Measurements from ENCODE around the gene MLC1.

The MLC1 gene

GRCh38 chr22:50085211-50085972 lies at the start of gene MLC1:
Gene MLC1 (minus strand): TSS chr22:50085426. CDS start chr22:50084902, 524 bp downstream.
- DNase-seq = no peak

GRCh38 chr22:50134481-50134880 lies 49.3 kb upstream of the MLC1 start:
- no peak for DNase-seq

DNA sequence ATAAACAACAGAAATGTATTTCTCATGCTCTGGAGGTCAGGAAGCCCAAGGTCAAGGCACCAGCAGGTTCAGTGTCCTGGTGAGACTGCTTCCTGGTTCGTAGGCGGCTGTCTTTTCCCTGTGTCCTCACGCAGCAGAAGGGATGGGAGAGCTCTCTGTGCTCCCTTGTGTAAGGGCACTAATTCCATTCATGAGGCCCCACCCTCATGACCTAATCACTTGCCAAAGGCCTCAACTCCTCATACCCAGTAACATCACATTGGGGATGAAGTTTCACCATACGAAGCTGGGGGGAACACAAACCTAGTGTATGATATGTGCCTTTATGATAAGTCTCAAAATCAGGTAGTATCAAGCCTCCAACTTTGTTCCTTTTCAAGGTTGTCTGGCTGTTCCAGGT lies 46.7 kb upstream of the MLC1 start:
- no peak for DNase-seq

- no peak for DNase-seq
These were observed 44.0 kb upstream of the MLC1 start for GRCh38 chr22:50129121-50129736.

- DNase-seq = no peak
These were observed 39.8 kb upstream of the MLC1 start for GRCh38 chr22:50125029-50125428.

GRCh38 chr22:50123119-50123518 lies 37.9 kb upstream of the MLC1 start:
- no peak for DNase-seq

- no peak for DNase-seq
These were observed 36.0 kb upstream of the MLC1 start for GRCh38 chr22:50121202-50121740.

GRCh38 chr22:50119768-50120251 lies 34.6 kb upstream of the MLC1 start:
- no peak for DNase-seq

GRCh38 chr22:50119169-50119767 lies 34.0 kb upstream of the MLC1 start:
- DNase-seq = no peak

GRCh38 chr22:50118557-50119168 lies 33.4 kb upstream of the MLC1 start:
- DNase-seq = no peak

DNA sequence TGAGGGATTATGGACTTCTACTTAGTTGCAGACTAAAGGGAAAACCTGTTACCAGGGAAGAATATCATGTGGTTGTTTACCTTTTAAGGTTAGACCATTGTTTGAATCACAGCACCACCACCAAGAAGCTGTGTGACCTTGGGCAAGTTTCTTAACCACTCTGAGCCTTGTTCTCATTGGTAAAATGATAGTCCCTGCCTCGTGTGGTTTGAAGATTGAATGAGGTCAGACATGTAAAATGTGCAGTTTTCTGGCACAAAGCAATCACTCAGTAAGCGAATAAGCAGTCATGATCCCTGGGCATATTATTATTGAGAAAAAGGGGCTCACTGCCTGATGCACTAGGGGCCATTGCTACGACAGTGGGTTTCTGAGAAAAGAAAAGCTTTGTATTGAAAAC lies 32.9 kb upstream of the MLC1 start:
- DNase-seq = no peak

DNA sequence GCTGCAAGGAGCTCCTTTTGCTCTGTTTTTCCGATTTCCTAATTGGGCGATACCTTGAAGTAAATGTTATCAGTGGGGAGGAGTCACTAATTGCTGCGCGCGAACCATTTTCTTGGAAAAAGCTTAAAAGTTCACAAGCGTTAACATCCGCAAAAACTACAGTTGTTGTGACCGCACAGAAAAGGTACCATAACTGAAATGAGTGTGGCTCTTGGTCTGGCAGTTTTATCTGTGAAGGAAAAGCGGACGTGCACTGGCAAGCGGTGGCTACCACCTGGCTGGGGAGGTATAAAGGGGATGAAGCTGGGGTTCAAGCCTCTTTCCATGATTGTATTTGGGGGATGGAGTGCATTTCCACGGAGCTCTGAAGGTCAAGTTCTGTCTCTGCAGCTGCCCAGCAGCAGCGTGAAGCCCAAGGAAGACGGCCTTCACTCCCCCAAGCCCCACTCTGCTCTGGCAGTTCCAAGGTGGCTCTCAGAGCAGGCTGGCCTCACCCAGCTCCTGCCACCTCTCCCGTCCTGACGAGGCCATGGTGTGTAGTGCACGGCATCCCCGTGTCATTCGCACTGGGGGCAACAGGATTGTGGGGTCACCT lies 32.0 kb upstream of the MLC1 start:
- no peak for DNase-seq

DNA sequence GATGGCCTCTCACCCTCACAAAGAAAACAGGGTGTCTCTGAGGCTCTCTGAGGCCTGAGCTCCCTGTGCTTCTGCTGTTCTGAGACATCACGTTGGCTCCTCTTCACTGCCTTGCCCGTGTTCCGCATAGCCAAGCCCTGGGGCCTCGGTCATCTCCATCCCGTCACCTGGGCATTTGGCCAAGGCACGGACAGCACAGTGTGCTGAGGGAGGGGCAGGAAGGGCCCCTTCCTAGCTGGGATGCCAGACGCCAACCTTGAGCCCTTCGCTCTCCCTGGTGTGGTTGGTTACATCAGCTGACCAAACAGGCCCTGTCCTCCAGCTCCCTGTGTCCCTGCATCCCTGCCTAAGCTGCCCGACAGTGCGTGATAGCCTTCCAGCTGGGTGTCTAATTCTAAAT lies 30.5 kb upstream of the MLC1 start:
- DNase-seq = no peak

- DNase-seq = no peak
These were observed 29.2 kb upstream of the MLC1 start for GRCh38 chr22:50114221-50115021.

GRCh38 chr22:50112151-50113118 lies 27.2 kb upstream of the MLC1 start:
- no peak for DNase-seq

- DNase-seq = no peak
These were observed 25.8 kb upstream of the MLC1 start for GRCh38 chr22:50111056-50111455.

- DNase-seq = no peak
These were observed 22.3 kb upstream of the MLC1 start for GRCh38 chr22:50107529-50107928.

DNA sequence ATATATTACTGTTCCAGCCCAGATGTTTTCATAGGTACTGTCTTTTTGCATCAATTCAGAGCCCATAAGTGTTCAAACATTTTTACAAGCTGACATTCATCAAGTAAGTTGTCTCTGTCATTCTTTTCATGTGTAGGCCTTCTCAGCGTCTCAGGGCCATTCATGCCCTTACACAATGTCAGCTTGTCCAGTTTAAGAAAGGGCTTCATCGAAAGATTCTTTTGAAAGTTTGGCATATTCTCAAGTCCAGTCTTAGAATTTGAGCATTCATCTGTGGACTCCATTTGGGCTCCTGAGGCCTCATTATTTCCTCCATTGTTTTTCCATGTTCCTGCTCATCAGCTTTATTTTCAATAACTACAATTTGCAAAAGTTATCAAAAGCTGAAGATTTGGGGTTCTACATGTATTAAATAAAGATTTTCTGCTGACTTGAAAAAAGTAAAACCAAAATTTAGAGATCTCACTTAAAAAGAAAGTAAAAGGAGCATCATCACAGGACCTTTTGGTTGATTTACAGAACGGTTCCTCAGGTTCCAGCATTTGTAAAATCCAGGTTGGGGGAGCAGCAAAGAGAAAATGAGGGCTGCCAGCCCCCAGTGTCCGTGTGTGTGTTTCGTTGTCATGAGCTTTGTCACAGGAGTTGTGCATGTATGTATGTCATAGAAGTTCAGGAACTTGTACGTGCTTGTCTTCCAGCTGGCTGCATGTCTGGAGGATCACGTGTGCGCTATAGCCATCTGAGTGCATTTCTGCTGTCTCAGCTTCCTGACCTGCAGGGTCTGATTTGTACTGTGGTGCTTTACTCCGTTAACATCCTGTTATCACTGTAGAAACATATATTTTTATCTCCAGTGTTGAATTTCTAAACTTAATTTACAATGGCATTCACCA lies 20.2 kb upstream of the MLC1 start:
- DNase-seq = no peak

GRCh38 chr22:50104141-50104544 lies 18.9 kb upstream of the MLC1 start:
- no peak for DNase-seq

DNA sequence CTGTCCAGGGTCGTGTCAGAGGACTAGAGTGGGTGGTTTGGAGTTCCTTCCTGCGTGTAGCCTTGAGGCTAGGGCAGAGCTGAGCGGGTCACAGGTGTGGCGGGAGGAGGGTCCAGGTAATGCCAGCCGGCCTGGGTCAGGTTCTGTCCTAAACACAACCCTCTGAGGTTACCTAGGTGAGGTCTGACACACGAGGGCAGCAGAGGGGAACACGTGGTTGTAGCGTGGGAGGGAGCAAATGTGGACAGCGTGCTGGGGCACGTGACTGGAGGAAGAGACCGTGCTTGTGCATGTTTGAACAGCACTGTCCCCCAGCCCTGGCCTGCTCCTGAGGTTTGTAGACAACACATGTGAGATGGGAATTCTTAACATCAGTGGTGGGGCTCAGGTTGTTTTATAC lies 17.7 kb upstream of the MLC1 start:
- DNase-seq = no peak

Data from NCI-H1436 treated with DMSO at 0.1 percent for 48 hours (cell line).